H9 (cell line): ENCODE data around the gene RAI1. TPM values are rescaled to one million over a fixed set of nuclear protein-coding genes. Genes with fewer than 3 reads are reported as not detected.

Source experiments
- DNase-seq: peaks from one replicate; pipeline ENCODE4 v3.0.0-alpha.2; 2017
- H2AFZ ChIP-seq: one replicate; pipeline ENCODE4 v1.6.1; 2013; ENCODE audit warnings: mild to moderate bottlenecking, low read length, control low read depth, moderate library complexity
- H2AK5ac ChIP-seq: 2 replicates; pipeline ENCODE4 v1.6.1; 2013; ENCODE audit warnings: low read length, control low read depth, mixed read lengths; ENCODE audit not compliant: insufficient read length
- H2BK120ac ChIP-seq: one replicate; pipeline ENCODE4 v1.6.1; 2013; ENCODE audit warnings: low read depth, mild to moderate bottlenecking, low read length, control low read depth, inconsistent platforms; ENCODE audit not compliant: poor library complexity, severe bottlenecking
- H2BK12ac ChIP-seq: 2 replicates; pipeline ENCODE4 v1.6.1; 2013; ENCODE audit warnings: low read length, control low read depth, mixed read lengths, low read depth; ENCODE audit not compliant: insufficient read length
- H2BK15ac ChIP-seq: 2 replicates; pipeline ENCODE4 v1.6.1; 2013; ENCODE audit warnings: low read depth, low read length, control low read depth
- H2BK20ac ChIP-seq: one replicate; pipeline ENCODE4 v1.6.1; 2013; ENCODE audit warnings: low read depth, mild to moderate bottlenecking, low read length, control low read depth, inconsistent platforms; ENCODE audit not compliant: poor library complexity, severe bottlenecking
- H2BK5ac ChIP-seq: 2 replicates; pipeline ENCODE4 v1.6.1; 2013; ENCODE audit warnings: low read length, control low read depth, mixed read lengths; ENCODE audit not compliant: insufficient read length
- H3K14ac ChIP-seq: 2 replicates; pipeline ENCODE4 v1.6.1; 2013; ENCODE audit warnings: low read length, control low read depth; ENCODE audit not compliant: insufficient read depth
- H3K18ac ChIP-seq: 2 replicates; pipeline ENCODE4 v1.6.1; 2013; ENCODE audit warnings: low read depth, mild to moderate bottlenecking, mixed read lengths, low read length, control low read depth; ENCODE audit not compliant: insufficient read length
- H3K23ac ChIP-seq: 2 replicates; pipeline ENCODE4 v1.6.1; 2013; ENCODE audit warnings: low read length, control low read depth, mixed read lengths, low read depth; ENCODE audit not compliant: insufficient read length
- H3K23me2 ChIP-seq: 2 replicates; pipeline ENCODE4 v1.6.1; 2013; ENCODE audit warnings: low read depth, mild to moderate bottlenecking, mixed read lengths, low read length, control low read depth; ENCODE audit not compliant: insufficient read length, poor library complexity, severe bottlenecking
- H3K27ac ChIP-seq: 2 replicates; pipeline ENCODE4 v1.5.1; 2013; ENCODE audit warnings: low read length, control low read depth, mixed read lengths, low read depth; ENCODE audit not compliant: insufficient read length
- H3K27me3 ChIP-seq: 2 replicates; pipeline ENCODE4 v1.6.1; 2013; ENCODE audit warnings: low read length, control low read depth, inconsistent platforms; ENCODE audit not compliant: insufficient read depth
- H3K4ac ChIP-seq: 2 replicates; pipeline ENCODE4 v1.6.1; 2013; ENCODE audit warnings: low read depth, mild to moderate bottlenecking, control low read depth, inconsistent platforms, low read length, moderate library complexity
- H3K4me1 ChIP-seq: 2 replicates; pipeline ENCODE4 v1.6.1; 2013; ENCODE audit warnings: low read length, control low read depth, inconsistent platforms; ENCODE audit not compliant: insufficient read depth
- H3K4me2 ChIP-seq: 2 replicates; pipeline ENCODE4 v1.6.1; 2013; ENCODE audit warnings: low read length, control low read depth, mixed read lengths; ENCODE audit not compliant: insufficient read length, insufficient read depth
- H3K56ac ChIP-seq: 2 replicates; pipeline ENCODE4 v1.6.1; 2013; ENCODE audit warnings: low read depth, mild to moderate bottlenecking, mixed read lengths, low read length, control low read depth; ENCODE audit not compliant: insufficient read length
- H3K79me1 ChIP-seq: 2 replicates; pipeline ENCODE4 v1.6.1; 2013; ENCODE audit warnings: low read depth, mild to moderate bottlenecking, moderate library complexity, low read length, control low read depth, inconsistent platforms; ENCODE audit not compliant: insufficient read depth, poor library complexity, severe bottlenecking
- H3K79me2 ChIP-seq: 2 replicates; pipeline ENCODE4 v1.6.1; 2013; ENCODE audit warnings: low read length, control low read depth, inconsistent platforms; ENCODE audit not compliant: insufficient read depth
- H3K9ac ChIP-seq: 2 replicates; pipeline ENCODE4 v1.6.1; 2013; ENCODE audit warnings: low read length, control low read depth, mixed read lengths; ENCODE audit not compliant: insufficient read length; ENCODE audit errors: extremely low read depth
- H3K9me3 ChIP-seq: one replicate; pipeline ENCODE4 v1.6.1; 2013; ENCODE audit warnings: low read depth, low read length, inconsistent platforms; ENCODE audit not compliant: control insufficient read depth
- H3T11ph ChIP-seq: one replicate; pipeline ENCODE4 v1.6.1; 2013; ENCODE audit warnings: mild to moderate bottlenecking, low read length, control low read depth, inconsistent platforms
- H4K20me1 ChIP-seq: one replicate; pipeline ENCODE4 v1.6.1; 2013; ENCODE audit not compliant: control insufficient read depth, insufficient read length, insufficient read depth
- H4K5ac ChIP-seq: 2 replicates; pipeline ENCODE4 v1.6.1; 2013; ENCODE audit warnings: low read depth, mild to moderate bottlenecking, mixed read lengths, low read length, control low read depth; ENCODE audit not compliant: insufficient read length
- H4K8ac ChIP-seq: replicated peaks from 2 replicates; pipeline ENCODE4 v1.6.1; 2013; ENCODE audit warnings: low read length, control low read depth, mixed read lengths, low read depth; ENCODE audit not compliant: insufficient read length
- H4K91ac ChIP-seq: 2 replicates; pipeline ENCODE4 v1.6.1; 2013; ENCODE audit warnings: low read depth, mild to moderate bottlenecking, moderate library complexity, mixed read lengths, low read length, control low read depth; ENCODE audit not compliant: insufficient read length
- H3K27ac Mint-ChIP-seq, 3 experiments: 2 replicates in 2 of 3; 3 replicates in 1 of 3; pipeline ENCODE4 v1.8.0; 2020 to 2021; ENCODE audit warnings: mixed read lengths in 3 of 3, mild to moderate bottlenecking in 1 of 3, moderate library complexity in 1 of 3
- H3K27me3 Mint-ChIP-seq: 2 replicates; pipeline ENCODE4 v1.8.0; 2021; ENCODE audit warnings: low read depth, mild to moderate bottlenecking, moderate library complexity, mixed read lengths
- H3K36me3 Mint-ChIP-seq, 3 experiments: 2 replicates in 2 of 3; 3 replicates in 1 of 3; pipeline ENCODE4 v1.8.0; 2020 to 2021; ENCODE audit warnings: low read depth in 3 of 3, mixed read lengths in 3 of 3; ENCODE audit not compliant: insufficient read depth in 1 of 3
- H3K4me1 Mint-ChIP-seq, 2 experiments: 2 replicates each; pipeline ENCODE4 v1.8.0; 2020; ENCODE audit warnings: mixed read lengths in 2 of 2
- H3K4me3 Mint-ChIP-seq, 2 experiments: 2 replicates in 1 of 2; 3 replicates in 1 of 2; pipeline ENCODE4 v1.8.0; 2020 to 2021; ENCODE audit warnings: mild to moderate bottlenecking in 2 of 2, mixed read lengths in 2 of 2, moderate library complexity in 1 of 2
- H3K9me3 Mint-ChIP-seq, 2 experiments: 2 replicates in 1 of 2; 3 replicates in 1 of 2; pipeline ENCODE4 v1.8.0; 2020; ENCODE audit warnings: mild to moderate bottlenecking in 2 of 2, mixed read lengths in 2 of 2, moderate library complexity in 1 of 2
- CTCF ChIP-seq: fragments of 200-600 bp; sonication (generic); conservative IDR thresholded peaks from 3 replicates; pipeline ENCODE4 v1.8.0; 2021; ENCODE audit warnings: antibody characterized with exemption, mild to moderate bottlenecking
- WGBS: extraction: QIAGEN DNeasy Blood & Tissue Kit; methylation state at CpG from one replicate; pipeline ENCODE4 v1.1.7; 2013; ENCODE audit warnings: missing lambda C conversion rate, low lambda C conversion rate, mixed read lengths; ENCODE audit not compliant: insufficient read length; ENCODE audit errors: extremely low coverage; 5-methylcytosine and 5-hydroxymethylcytosine counted together
- total RNA-seq: library from RNA; stranded (reverse); gene quantifications from 2 replicates; pipeline ENCODE4 v1.2.1, GENCODE V29; 2021

RAI1 gene
- total RNA-seq, 1 experiment from 2014 or later, result 1.5 TPM

- no peaks in the 10 kb centered on the region for H3K79me2 ChIP-seq
- Mint-ChIP-seq H3K4me3 (peak overlapping the region in 1 of 2 experiments; percentile 55; a peak in 2 of 5 replicates), H3K9me3 (no peaks in the 10 kb centered on the region; a peak in 2 of 5 replicates), H3K4me1 (peaks cover 22 to 38% of the 10 kb centered on the region in 2 experiments), H3K27ac (no peak overlapping the region; a peak in 1 of 7 replicates), H3K36me3 (no peaks in the 10 kb centered on the region), H3K27me3 (peaks cover 93% of the 10 kb centered on the region)
- no peak overlapping the region for H3K27ac ChIP-seq
- H3K4ac ChIP-seq, result no peak overlapping the region
- H3K18ac ChIP-seq, result no peak overlapping the region
- no peak overlapping the region for H4K5ac ChIP-seq
- peaks cover 9% of the 10 kb centered on the region for H3K23me2 ChIP-seq
- peaks cover 9% of the 10 kb centered on the region; the same call in 1 of the 2 replicates for H3K4me1 ChIP-seq
- H3K27me3 ChIP-seq, result peaks cover 63% of the 10 kb centered on the region; the same call in 1 of the 2 replicates
- H2BK15ac ChIP-seq, result no peak overlapping the region
- no peak overlapping the region for H2AFZ ChIP-seq
- H2AK5ac ChIP-seq, result no peak overlapping the region
- H3K23ac ChIP-seq, result no peak overlapping the region
- H3K9ac ChIP-seq, result no peak overlapping the region
- no peak overlapping the region for H2BK120ac ChIP-seq
- no peak overlapping the region for H3K56ac ChIP-seq
- H3K14ac ChIP-seq, result no peak overlapping the region
- no CpG with 5 or more reads among the region's 12 CpGs for WGBS
- H4K20me1 ChIP-seq, result peaks cover 2% of the 10 kb centered on the region
- TF ChIP-seq CTCF, result no peak
- H3K4me2 ChIP-seq, result peak overlapping the region; percentile 2
- no peaks in the 10 kb centered on the region for H3K9me3 ChIP-seq
- H2BK12ac ChIP-seq, result no peak overlapping the region
- H3K79me1 ChIP-seq, result no peaks in the 10 kb centered on the region
- H2BK5ac ChIP-seq, result no peak overlapping the region
- H3T11ph ChIP-seq, result no peak overlapping the region
- H4K8ac ChIP-seq, result no peak overlapping the region
- no peak overlapping the region for H4K91ac ChIP-seq
- H2BK20ac ChIP-seq, result no peak overlapping the region
- DNase-seq, result no peak
Observed at GRCh38 chr17:17680477-17681186, 626 bp upstream of the RAI1 start.
